Neuronal stem cell (in vitro differentiated cells): ENCODE results near the gene CEP162.
"Not testable (repeated sequence)": the region's sequence is repeated elsewhere in the genome, so short reads cannot be mapped to it uniquely, and the experiment has no call there.

Experiments
- DNase-seq: peaks from one replicate; pipeline ENCODE4 v3.0.0-alpha.2; 2013; ENCODE audit warnings: low spot score
- H2AFZ ChIP-seq: one replicate; pipeline ENCODE4 v1.6.1; 2013; ENCODE audit warnings: mild to moderate bottlenecking, low read length, inconsistent platforms
- H2AK5ac ChIP-seq: 2 replicates; pipeline ENCODE4 v1.6.1; 2013; ENCODE audit warnings: low read depth, mild to moderate bottlenecking, inconsistent platforms, low read length, moderate library complexity, mixed read lengths
- H2BK120ac ChIP-seq: 2 replicates; pipeline ENCODE4 v1.6.1; 2013; ENCODE audit warnings: low read depth, mild to moderate bottlenecking, inconsistent platforms, low read length, moderate library complexity, mixed read lengths
- H2BK12ac ChIP-seq: one replicate; pipeline ENCODE4 v1.6.1; 2013; ENCODE audit warnings: low read length, inconsistent platforms
- H2BK15ac ChIP-seq: 2 replicates; pipeline ENCODE4 v1.6.1; 2013; ENCODE audit warnings: mild to moderate bottlenecking, low read length, inconsistent platforms, mixed read lengths
- H2BK5ac ChIP-seq: one replicate; pipeline ENCODE4 v1.6.1; 2013; ENCODE audit warnings: inconsistent platforms, mild to moderate bottlenecking, low read length, moderate library complexity
- H3K14ac ChIP-seq: one replicate; pipeline ENCODE4 v1.6.1; 2013; ENCODE audit warnings: low read length, inconsistent platforms
- H3K18ac ChIP-seq: 2 replicates; pipeline ENCODE4 v1.6.1; 2013; ENCODE audit warnings: low read length, inconsistent platforms
- H3K23ac ChIP-seq: 2 replicates; pipeline ENCODE4 v1.6.1; 2013; ENCODE audit warnings: low read depth, mild to moderate bottlenecking, mixed read lengths, low read length, inconsistent platforms; ENCODE audit not compliant: poor library complexity
- H3K27ac ChIP-seq: replicated peaks from 3 replicates; pipeline ENCODE4 v1.5.1; 2013; ENCODE audit warnings: low read length, inconsistent platforms
- H3K27me3 ChIP-seq, 3 experiments: 2 replicates each; pipeline ENCODE4 v1.6.1; 2013; ENCODE audit warnings: low read length in 3 of 3, mild to moderate bottlenecking in 2 of 3, inconsistent platforms in 1 of 3, low read depth in 1 of 3, mixed read lengths in 1 of 3, moderate library complexity in 1 of 3; ENCODE audit not compliant: control insufficient read depth in 3 of 3, insufficient read depth in 3 of 3
- H3K36me3 ChIP-seq, 2 donors: replicated peaks in 1 of 2; 2 replicates each; pipeline ENCODE4 v1.6.1; 2013; ENCODE audit warnings: low read length in 2 of 2; ENCODE audit not compliant: control insufficient read depth in 2 of 2, insufficient read depth in 2 of 2
- H3K4ac ChIP-seq: 2 replicates; pipeline ENCODE4 v1.6.1; 2013; ENCODE audit warnings: inconsistent platforms, mild to moderate bottlenecking, low read length, moderate library complexity
- H3K4me1 ChIP-seq, 2 donors: 1 replicate in 1 of 2; 2 replicates in 1 of 2; pipeline ENCODE4 v1.6.1; 2013; ENCODE audit warnings: low read length in 2 of 2, low read depth in 1 of 2; ENCODE audit not compliant: control insufficient read depth in 2 of 2, insufficient read depth in 1 of 2
- H3K4me2 ChIP-seq: one replicate; pipeline ENCODE4 v1.6.1; 2013; ENCODE audit warnings: mild to moderate bottlenecking, low read length, inconsistent platforms; ENCODE audit not compliant: insufficient read depth, poor library complexity, severe bottlenecking
- H3K4me3 ChIP-seq, 2 donors: 2 replicates each; pipeline ENCODE4 v1.5.1; 2013; ENCODE audit warnings: low read length in 2 of 2, mild to moderate bottlenecking in 2 of 2, inconsistent platforms in 1 of 2, moderate library complexity in 1 of 2
- H3K79me1 ChIP-seq: one replicate; pipeline ENCODE4 v1.6.1; 2013; ENCODE audit warnings: low read depth, mild to moderate bottlenecking, inconsistent platforms, low read length, moderate library complexity
- H3K9ac ChIP-seq: one replicate; pipeline ENCODE4 v1.6.1; 2013; ENCODE audit warnings: mild to moderate bottlenecking, low read depth, low read length, inconsistent platforms; ENCODE audit not compliant: poor library complexity
- H3K9me3 ChIP-seq, 2 donors: replicated peaks in 1 of 2; 2 replicates each; pipeline versions ENCODE3 to v1.6.1; 2013; ENCODE audit warnings: low read length in 2 of 2, mild to moderate bottlenecking in 2 of 2, inconsistent platforms in 1 of 2, low read depth in 1 of 2, mixed read lengths in 1 of 2, moderate library complexity in 1 of 2; ENCODE audit not compliant: control insufficient read depth in 2 of 2, insufficient read depth in 1 of 2
- H4K8ac ChIP-seq: one replicate; pipeline ENCODE4 v1.6.1; 2013; ENCODE audit warnings: low read depth, mild to moderate bottlenecking, inconsistent platforms, low read length, moderate library complexity
- H4K91ac ChIP-seq: one replicate; pipeline ENCODE4 v1.6.1; 2013; ENCODE audit warnings: low read length, low read depth, mild to moderate bottlenecking, inconsistent platforms; ENCODE audit not compliant: poor library complexity
- WGBS, 2 donors: extraction: QIAGEN DNeasy Blood & Tissue Kit; methylation state at CpG; one replicate each; pipeline ENCODE4 v1.1.7; 2013; ENCODE audit warnings: missing lambda C conversion rate in 2 of 2, mixed read lengths in 1 of 2; ENCODE audit not compliant: insufficient read length in 2 of 2, insufficient replicate concordance in 1 of 2; ENCODE audit errors: extremely low coverage in 2 of 2; 5-methylcytosine and 5-hydroxymethylcytosine counted together

CEP162 gene

DNA sequence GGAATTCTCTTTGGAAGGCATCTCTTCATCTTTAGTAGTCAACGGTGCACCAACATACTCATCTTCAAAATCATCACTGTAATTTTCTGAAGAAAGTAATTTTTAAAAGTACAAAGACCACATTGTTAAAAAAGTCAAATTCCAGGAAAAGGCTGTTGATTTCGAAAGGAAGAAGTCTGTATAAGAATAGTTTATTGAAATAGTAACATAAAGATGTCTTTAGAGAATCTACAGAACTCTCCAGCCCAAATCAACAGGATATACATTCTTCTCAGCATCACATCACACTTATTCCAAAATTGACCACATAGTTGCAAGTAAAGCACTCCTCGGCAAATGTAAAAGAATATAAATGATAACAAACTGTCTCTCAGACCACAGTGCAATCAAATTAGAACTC lies 23.4 kb downstream of the CEP162 start:
- Histone ChIP-seq H4K8ac (no peak overlapping the region), H3K27me3 (no peaks in the 10 kb centered on the region), H3K79me1 (no peaks in the 10 kb centered on the region), H4K91ac (no peak overlapping the region), H2AFZ (no peak overlapping the region), H3K23ac (no peak overlapping the region), H3K4me2 (no peak overlapping the region), H3K9me3 (no peaks in the 10 kb centered on the region), H2BK12ac (no peak overlapping the region), H3K4me3 (no peak overlapping the region), H2BK15ac (no peak overlapping the region), H3K18ac (no peak overlapping the region), H3K36me3 (peaks cover 3 to 46% of the 10 kb centered on the region in 2 donors), H3K14ac (no peak overlapping the region), H2AK5ac (no peak overlapping the region), H3K4me1 (no peaks in the 10 kb centered on the region), H3K27ac (no peak overlapping the region), H3K4ac (no peak overlapping the region), H2BK120ac (no peak overlapping the region), H2BK5ac (no peak overlapping the region), H3K9ac (no peak overlapping the region)
- WGBS, 2 donors: no CpG with 5 or more reads among the region's 3 CpGs
- DNase-seq: no peak

DNA sequence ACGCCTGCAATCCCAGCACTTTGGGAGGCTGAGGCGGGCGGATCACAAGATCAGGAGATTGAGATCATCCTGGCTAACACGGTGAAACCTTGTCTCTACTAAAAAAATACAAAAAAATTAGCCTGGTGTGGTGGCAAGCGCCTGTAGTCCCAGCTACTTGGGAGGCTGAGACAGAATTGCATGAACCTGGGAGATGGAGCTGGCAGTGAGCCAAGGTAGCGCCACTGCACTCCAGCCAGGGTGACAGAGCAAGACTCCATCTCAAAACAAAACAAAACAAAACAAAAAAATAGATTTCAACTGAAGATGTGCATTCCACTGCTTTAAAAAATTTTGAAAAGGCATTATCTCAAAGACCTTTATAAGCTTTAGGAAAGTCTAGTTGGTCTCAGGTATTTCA lies 27.5 kb downstream of the CEP162 start:
- WGBS, 2 donors: no CpG with 5 or more reads among the region's 6 CpGs

DNA sequence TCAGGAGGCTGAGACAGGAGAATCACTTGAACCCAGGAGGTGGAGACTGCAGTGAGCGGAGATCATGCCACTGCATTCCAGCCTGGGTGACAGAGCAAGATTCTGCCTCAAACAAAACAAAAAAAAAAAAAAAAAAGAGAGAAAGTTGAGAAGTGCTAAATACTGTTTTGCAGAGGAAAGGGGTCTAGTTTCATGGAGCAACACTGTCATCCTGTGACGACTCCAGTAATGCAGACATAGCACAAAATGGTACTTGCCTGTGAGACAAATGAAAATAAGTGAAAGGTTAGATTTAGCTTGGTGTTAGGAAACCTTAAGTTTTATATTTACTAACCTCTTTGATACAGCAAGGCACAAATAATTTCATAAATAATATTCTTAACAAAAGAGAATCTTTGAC lies 29.7 kb downstream of the CEP162 start:
- no CpG with 5 or more reads among the region's 2 CpGs for WGBS, 2 donors
- Histone ChIP-seq H3K27me3 (no peaks in the 10 kb centered on the region), H4K8ac (no peak overlapping the region), H3K4me1 (no peaks in the 10 kb centered on the region), H3K18ac (no peak overlapping the region), H2BK12ac (no peak overlapping the region), H2BK5ac (no peak overlapping the region), H3K23ac (no peak overlapping the region), H2AFZ (no peak overlapping the region), H2AK5ac (no peak overlapping the region), H3K9ac (no peak overlapping the region), H3K27ac (no peak overlapping the region), H2BK120ac (no peak overlapping the region), H3K4me3 (no peak overlapping the region), H3K4ac (no peak overlapping the region), H3K36me3 (peaks cover 2 to 84% of the 10 kb centered on the region in 2 donors), H3K79me1 (no peaks in the 10 kb centered on the region), H3K9me3 (no peaks in the 10 kb centered on the region), H3K14ac (no peak overlapping the region), H3K4me2 (no peak overlapping the region), H4K91ac (no peak overlapping the region), H2BK15ac (no peak overlapping the region)
- DNase-seq: no peak

More for the DNA sequence above, 27.5 kb downstream of the CEP162 start:
- not testable (repeated sequence) for H3K79me1 ChIP-seq, H4K8ac ChIP-seq, H2AFZ ChIP-seq, H2BK15ac ChIP-seq, H2BK12ac ChIP-seq, H3K23ac ChIP-seq, H3K27ac ChIP-seq, H3K9ac ChIP-seq, H3K4ac ChIP-seq, H2BK120ac ChIP-seq, H3K4me1 ChIP-seq, H3K4me3 ChIP-seq, H2BK5ac ChIP-seq, H3K18ac ChIP-seq, H3K27me3 ChIP-seq, H3K14ac ChIP-seq, H2AK5ac ChIP-seq, H4K91ac ChIP-seq, H3K9me3 ChIP-seq, H3K4me2 ChIP-seq, DNase-seq
- H3K36me3 ChIP-seq: peaks cover 0 to 74% of the 10 kb centered on the region in 2 donors

DNA sequence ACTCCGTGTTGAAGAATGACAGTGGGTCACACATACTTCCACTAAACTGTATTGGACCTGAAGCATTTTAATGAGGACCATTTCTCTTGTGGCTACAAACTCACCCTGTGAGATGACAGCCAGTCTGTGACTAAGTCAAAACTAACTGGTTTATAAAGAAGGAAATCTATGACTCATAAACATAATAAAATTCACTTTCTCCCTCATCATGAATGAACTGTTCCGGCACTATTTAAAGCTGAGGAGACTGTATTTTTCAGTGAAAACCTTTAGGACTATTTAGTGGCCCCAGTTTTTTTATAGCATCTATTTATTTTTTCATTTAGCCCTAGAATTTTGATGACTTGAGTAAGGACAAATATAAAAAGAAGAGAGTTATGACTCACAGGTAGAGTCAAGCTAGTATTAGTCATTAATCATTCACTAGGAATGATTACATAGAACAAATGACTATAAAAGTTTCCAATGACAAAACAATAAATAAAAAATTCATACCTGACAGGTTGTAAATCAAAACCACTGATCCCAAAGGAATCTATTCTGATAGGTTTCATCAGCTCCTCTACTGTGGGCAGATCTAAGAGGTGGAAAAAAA lies 34.2 kb downstream of the CEP162 start:
- DNase-seq: no peak
- no peak overlapping the region for H3K4me2 ChIP-seq
- no peaks in the 10 kb centered on the region for H3K79me1 ChIP-seq
- no peaks in the 10 kb centered on the region for H3K4me1 ChIP-seq
- H3K14ac ChIP-seq: no peak overlapping the region
- no peak overlapping the region for H3K27ac ChIP-seq
- no peak overlapping the region for H3K4ac ChIP-seq
- no peak overlapping the region for H4K91ac ChIP-seq
- H3K18ac ChIP-seq: no peak overlapping the region
- H2BK12ac ChIP-seq: no peak overlapping the region
- peaks cover 2 to 80% of the 10 kb centered on the region in 2 donors for H3K36me3 ChIP-seq
- no peak overlapping the region for H2AFZ ChIP-seq
- no peaks in the 10 kb centered on the region for H3K27me3 ChIP-seq
- no peak overlapping the region for H2BK15ac ChIP-seq
- no peak overlapping the region for H2BK5ac ChIP-seq
- H3K9ac ChIP-seq: no peak overlapping the region
- no peak overlapping the region for H2AK5ac ChIP-seq
- no CpG with 5 or more reads among the region's 2 CpGs for WGBS, 2 donors
- H3K4me3 ChIP-seq: no peak overlapping the region
- H3K23ac ChIP-seq: no peak overlapping the region
- no peak overlapping the region for H2BK120ac ChIP-seq
- no peaks in the 10 kb centered on the region for H3K9me3 ChIP-seq
- H4K8ac ChIP-seq: no peak overlapping the region
